Measurements from ENCODE around the gene CABCOCO1.

GRCh38 chr10:61754587-61755550 lies 92.1 kb downstream of the CABCOCO1 start:
- no peak for TF ChIP-seq EZH2 (IDR thresholded peaks at IDR 0.05)
- no peak for TF ChIP-seq EZH2phosphoT487 (IDR thresholded peaks at IDR 0.05; ENCODE audit: borderline replicate concordance)

Data from HCT116 (cell line).